Endothelial cell of umbilical vein (primary cell): ENCODE measurements around the gene C12orf57. TPM values are rescaled to one million over a fixed set of nuclear protein-coding genes. Genes with fewer than 3 reads are reported as not detected.

ENCODE experiments used
- BruUV-seq: library from RNA; stranded (reverse); fragments of 400-500 nt; replicated peaks from 2 replicates; lab custom pipeline; 2021; lab: Mats Ljungman, UMichigan
- CTCF ChIA-PET: fragments of 300-600, 350-600 bp; sonication (Branson Sonifier 250); formaldehyde crosslinking; loops from one replicate; lab custom pipeline; 2021; ENCODE audit warnings: antibody characterized with exemption, inconsistent platforms; lab: Charles Lee
- POLR2A ChIA-PET: fragments of 300-600, 350-600 bp; sonication (Branson Sonifier 250); formaldehyde crosslinking; loops from one replicate; lab custom pipeline; 2021; ENCODE audit warnings: antibody characterized with exemption, inconsistent platforms; lab: Charles Lee
- DNase-seq: peaks from one replicate; pipeline ENCODE4 v3.0.0-alpha.2; 2011; ENCODE audit warnings: low read depth, low spot score
- FAIRE-seq: peaks from 2 replicates; lab custom pipeline; 2011; peaks lifted over from hg19 to GRCh38; lab: Jason Lieb, UNC
- H2AFZ ChIP-seq: 2 replicates; pipeline ENCODE4 v1.6.0; 2012; ENCODE audit warnings: low read depth, low read length, control low read depth, inconsistent platforms
- H3K27ac ChIP-seq: 2 replicates; pipeline ENCODE4 v1.5.1; 2011; ENCODE audit warnings: low read depth, mild to moderate bottlenecking, control low read depth, low read length, moderate library complexity; ENCODE audit not compliant: insufficient read depth
- H3K27me3 ChIP-seq, 2 experiments: 2 replicates each; pipeline versions ENCODE4 v1.6.0 to v1.6.1; 2011; ENCODE audit warnings: low read length in 2 of 2, mixed read lengths in 1 of 2; ENCODE audit not compliant: control insufficient read depth in 2 of 2, insufficient read depth in 2 of 2
- H3K36me3 ChIP-seq, 2 experiments: 2 replicates in 1 of 2; 3 replicates in 1 of 2; pipeline ENCODE4 v1.5.1; 2011; ENCODE audit warnings: low read length in 2 of 2, mild to moderate bottlenecking in 1 of 2, moderate library complexity in 1 of 2; ENCODE audit not compliant: control insufficient read depth in 2 of 2, insufficient read depth in 2 of 2; ENCODE audit errors: extremely low read depth in 1 of 2
- H3K4me1 ChIP-seq: 3 replicates; pipeline ENCODE4 v1.5.1; 2011; ENCODE audit warnings: mild to moderate bottlenecking, low read length; ENCODE audit not compliant: control insufficient read depth, insufficient read depth; ENCODE audit errors: extremely low read depth
- H3K4me2 ChIP-seq: 2 replicates; pipeline ENCODE4 v1.6.1; 2011; ENCODE audit warnings: low read length, control low read depth, mixed read lengths; ENCODE audit not compliant: insufficient read depth
- H3K4me3 ChIP-seq, 3 experiments: fragments of 200-600 bp in 1 of 3; sonication (generic), shearing (Covaris generic) in 1 of 3; replicated peaks in 1 of 3; 2 replicates each; pipeline ENCODE4 v1.5.1; 2011 to 2016; ENCODE audit warnings: control low read depth in 3 of 3, low read length in 3 of 3, mild to moderate bottlenecking in 2 of 3, inconsistent platforms in 1 of 3, low read depth in 1 of 3, moderate library complexity in 1 of 3; ENCODE audit not compliant: insufficient read depth in 1 of 3
- H3K79me2 ChIP-seq: 2 replicates; pipeline ENCODE4 v1.6.0; 2012; ENCODE audit warnings: low read length, inconsistent platforms; ENCODE audit not compliant: control insufficient read depth, insufficient read depth
- H3K9ac ChIP-seq: replicated peaks from 2 replicates; pipeline ENCODE3; 2011; ENCODE audit warnings: low read length, control low read depth; ENCODE audit not compliant: insufficient read depth; ENCODE audit errors: extremely low read depth
- H3K9me1 ChIP-seq: replicated peaks from 3 replicates; pipeline ENCODE4 v1.6.0; 2011; ENCODE audit warnings: mild to moderate bottlenecking, low read length; ENCODE audit not compliant: control insufficient read depth, insufficient read depth; ENCODE audit errors: extremely low read depth
- H3K9me3 ChIP-seq: replicated peaks from 2 replicates; pipeline ENCODE4 v1.5.1; 2012; ENCODE audit warnings: low read length, inconsistent platforms; ENCODE audit not compliant: control insufficient read depth, insufficient read depth
- H4K20me1 ChIP-seq: replicated peaks from 2 replicates; pipeline ENCODE3; 2011; ENCODE audit warnings: mild to moderate bottlenecking, low read length; ENCODE audit not compliant: control insufficient read depth, insufficient read depth; ENCODE audit errors: extremely low read depth
- CTCF ChIP-seq, 2 donors: IDR thresholded peaks; 1 replicate in 1 of 2; 2 replicates in 1 of 2; pipeline ENCODE4 v1.5.1; 2011; ENCODE audit warnings: low read length in 2 of 2, mild to moderate bottlenecking in 2 of 2, moderate library complexity in 2 of 2, control low read depth in 1 of 2, inconsistent platforms in 1 of 2, low read depth in 1 of 2; ENCODE audit not compliant: insufficient read depth in 1 of 2; ENCODE audit errors: extremely low read depth in 1 of 2
- EZH2 ChIP-seq: IDR thresholded peaks from 2 replicates; pipeline ENCODE4 v1.6.1; 2012; ENCODE audit warnings: borderline replicate concordance, low read depth, mild to moderate bottlenecking, moderate library complexity, low read length, inconsistent platforms; ENCODE audit not compliant: severe bottlenecking
- FOS ChIP-seq: IDR thresholded peaks from 2 replicates; pipeline ENCODE4 v1.6.1; 2011; ENCODE audit warnings: mild to moderate bottlenecking, low read length, moderate library complexity, borderline replicate concordance; ENCODE audit not compliant: insufficient read depth
- GATA2 ChIP-seq: IDR thresholded peaks from 2 replicates; pipeline ENCODE4 v1.7.0; 2011; ENCODE audit warnings: low read depth, mild to moderate bottlenecking, moderate library complexity, mixed read lengths, low read length; ENCODE audit not compliant: insufficient read length, insufficient read depth
- JUN ChIP-seq: IDR thresholded peaks from 2 replicates; pipeline ENCODE4 v1.6.1; 2011; ENCODE audit warnings: borderline replicate concordance, low read depth; ENCODE audit not compliant: insufficient read length, insufficient read depth
- MAX ChIP-seq: IDR thresholded peaks from 2 replicates; pipeline ENCODE4 v1.6.1; 2011; ENCODE audit not compliant: insufficient read depth, insufficient read length
- MYC ChIP-seq: IDR thresholded peaks from one replicate; pipeline ENCODE4 v1.6.1; 2011; ENCODE audit warnings: mild to moderate bottlenecking, low read depth, low read length
- POLR2A ChIP-seq: IDR thresholded peaks from 2 replicates; pipeline ENCODE4 v1.6.1; 2012; ENCODE audit warnings: low read depth, mild to moderate bottlenecking, control low read depth, low read length
- POLR2AphosphoS5 ChIP-seq: IDR thresholded peaks from 2 replicates; pipeline ENCODE4 v1.6.1; 2012; ENCODE audit warnings: low read depth, mild to moderate bottlenecking, control low read depth, low read length, moderate library complexity; ENCODE audit not compliant: insufficient read depth
- dilution Hi-C: fragments of 300-500 bp; cut with MboI; formaldehyde crosslinking; loops from one replicate; pipeline ENCODE4 v1.15.0; 2019; ENCODE audit warnings: low sequenced_read_pairs; ENCODE audit not compliant: extremely low pct_ligation_motif_present
- intact Hi-C: fragments of 100-400 bp; cut with micrococcal nuclease; formaldehyde crosslinking; loops from one replicate; pipeline ENCODE4 v1.10.0; 2022
- polyA plus RNA-seq, 4 experiments: library from polyadenylated mRNA; depleted of rRNA in 3 of 4; stranded (reverse) in 3 of 4; unstranded in 1 of 4; fragments of >200 nt; gene quantifications; 2 replicates each; pipeline versions ENCODE4 v1.2.1 to v1.2.3, GENCODE V29; 2011 to 2012; ENCODE audit warnings: missing spikeins in 1 of 4
- total RNA-seq: library from RNA; stranded (reverse); gene quantifications from 2 replicates; pipeline ENCODE4 v1.2.3, GENCODE V29; 2021

The C12orf57 gene
- total and polyA plus RNA-seq, 2 donors (not counting 3 experiments of a cell fraction or from before 2014, with no cell fraction given), result 167 to 729 TPM

GRCh38 chr12:6903722-6904121, 40.1 kb upstream of the C12orf57 start:
- Histone ChIP-seq H3K4me2 (no peak overlapping the region), H3K9me3 (no peaks in the 10 kb centered on the region), H3K27ac (no peak overlapping the region), H3K4me1 (peaks cover 7% of the 10 kb centered on the region), H3K4me3 (no peak overlapping the region), H3K27me3 (no peaks in the 10 kb centered on the region), H3K9ac (no peak overlapping the region), H4K20me1 (no peaks in the 10 kb centered on the region), H2AFZ (peak overlapping the region; percentile 86), H3K36me3 (no peaks in the 10 kb centered on the region), H3K79me2 (no peaks in the 10 kb centered on the region), H3K9me1 (no peaks in the 10 kb centered on the region)
- dilution Hi-C loops (no loop called here), intact Hi-C loops (loop anchor here (1.0 kb wide), 1 partner anchor 12 kb away; no protein-coding TSS in a partner anchor)
- TF ChIP-seq CTCF (IDR thresholded peaks at IDR 0.05; ENCODE audit: extremely low read depth in 1 of 2, insufficient read depth in 1 of 2, low read depth in 1 of 2, low read length in 2 of 2) (no peak), GATA2 (no peak), POLR2AphosphoS5 (no peak), MAX (no peak), JUN (no peak), POLR2A (no peak), MYC (no peak), EZH2 (no peak), FOS (no peak)
- no peak for DNase-seq
- ChIA-PET POLR2A (no interaction called here), CTCF (interaction anchor here (1.5 to 2.0 kb wide), 3 partner anchors 13 to 34 kb away, joined by 5 to 7 read pairs (median 6); partner anchors contain the start of gene SPSB2)
- no TSS peak for BruUV-seq
- no peak for FAIRE-seq
